SK-N-MC (cell line): Measurements from ENCODE around the gene SLC26A3.

Experiments used
- EZH2 ChIP-seq: fragments of 200-600 bp; sonication (generic); IDR thresholded peaks from one replicate; pipeline ENCODE4 v1.6.1; 2017; ENCODE audit warnings: antibody characterized with exemption
- FOXP2 ChIP-seq: optimal IDR thresholded peaks from 2 replicates; pipeline ENCODE3; 2011; ENCODE audit warnings: mild to moderate bottlenecking, moderate library complexity; ENCODE audit not compliant: insufficient read depth; ENCODE audit errors: extremely low read length, control extremely low read depth
- POLR2AphosphoS5 ChIP-seq: IDR thresholded peaks from 2 replicates; pipeline ENCODE4 v1.6.1; 2012; ENCODE audit warnings: mild to moderate bottlenecking, low read depth, low read length, borderline replicate concordance

- no peak for TF ChIP-seq POLR2AphosphoS5
- TF ChIP-seq EZH2 = no peak
- no peak for TF ChIP-seq FOXP2
Measured at GRCh38 chr7:107830420-107830819, 27.4 kb upstream of the SLC26A3 start.
